Measurements from ENCODE around the gene TMPRSS2.

The TMPRSS2 gene

GRCh38 chr21:41511858-41512257, 3.9 kb upstream of the TMPRSS2 start:
- no peak for DNase-seq (ENCODE audit: low read depth)
- no peak overlapping the region for H3K4me3 ChIP-seq (ENCODE audit: control insufficient read depth, low read depth, low read length)
- no peak for TF ChIP-seq CTCF (IDR thresholded peaks at IDR 0.05; ENCODE audit: control insufficient read depth, insufficient read depth, low read depth, low read length, missing control alignments)

- no peak for TF ChIP-seq CTCF (IDR thresholded peaks at IDR 0.05; ENCODE audit: control insufficient read depth, insufficient read depth, low read depth, low read length, missing control alignments)
- DNase-seq (ENCODE audit: low read depth): no peak
- no peak overlapping the region for H3K4me3 ChIP-seq (ENCODE audit: control insufficient read depth, low read depth, low read length)
Observed at GRCh38 chr21:41510500-41510899, 2.5 kb upstream of the TMPRSS2 start.

- H3K4me3 ChIP-seq (ENCODE audit: control insufficient read depth, low read depth, low read length): no peak overlapping the region
- no peak for DNase-seq (ENCODE audit: low read depth)
- no peak for TF ChIP-seq CTCF (IDR thresholded peaks at IDR 0.05; ENCODE audit: control insufficient read depth, insufficient read depth, low read depth, low read length, missing control alignments)
Observed at GRCh38 chr21:41509733-41510132, 1.8 kb upstream of the TMPRSS2 start.

- no peak for TF ChIP-seq CTCF (IDR thresholded peaks at IDR 0.05; ENCODE audit: control insufficient read depth, insufficient read depth, low read depth, low read length, missing control alignments)
- H3K4me3 ChIP-seq (ENCODE audit: control insufficient read depth, low read depth, low read length): no peak overlapping the region
- no peak for DNase-seq (ENCODE audit: low read depth)
Observed at GRCh38 chr21:41509145-41509496, 1.2 kb upstream of the TMPRSS2 start.

GRCh38 chr21:41508415-41509144, 622 bp upstream of the TMPRSS2 start:
- H3K4me3 ChIP-seq (ENCODE audit: control insufficient read depth, low read depth, low read length): no peak overlapping the region
- no peak for TF ChIP-seq CTCF (IDR thresholded peaks at IDR 0.05; ENCODE audit: control insufficient read depth, insufficient read depth, low read depth, low read length, missing control alignments)
- no peak for DNase-seq (ENCODE audit: low read depth)

GRCh38 chr21:41506611-41507520, 1.1 kb downstream of the TMPRSS2 start:
- no peak for DNase-seq (ENCODE audit: low read depth)
- TF ChIP-seq CTCF (IDR thresholded peaks at IDR 0.05; ENCODE audit: control insufficient read depth, insufficient read depth, low read depth, low read length, missing control alignments): no peak
- H3K4me3 ChIP-seq (ENCODE audit: control insufficient read depth, low read depth, low read length): no peak overlapping the region

All from AG09309 (cell line).